NCI-H1105 treated with DMSO at 0.1 percent for 48 hours (cell line): ENCODE measurements around the gene ART1.
"Not testable (repeated sequence)": the region's sequence is repeated elsewhere in the genome, so short reads cannot be mapped to it uniquely, and the experiment has no call there.

Experiments
- DNase-seq: peaks from one replicate; lab custom pipeline; 2025; lab: John Stamatoyannopoulos, UW

Gene ART1, protein sequence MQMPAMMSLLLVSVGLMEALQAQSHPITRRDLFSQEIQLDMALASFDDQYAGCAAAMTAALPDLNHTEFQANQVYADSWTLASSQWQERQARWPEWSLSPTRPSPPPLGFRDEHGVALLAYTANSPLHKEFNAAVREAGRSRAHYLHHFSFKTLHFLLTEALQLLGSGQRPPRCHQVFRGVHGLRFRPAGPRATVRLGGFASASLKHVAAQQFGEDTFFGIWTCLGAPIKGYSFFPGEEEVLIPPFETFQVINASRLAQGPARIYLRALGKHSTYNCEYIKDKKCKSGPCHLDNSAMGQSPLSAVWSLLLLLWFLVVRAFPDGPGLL

DNA sequence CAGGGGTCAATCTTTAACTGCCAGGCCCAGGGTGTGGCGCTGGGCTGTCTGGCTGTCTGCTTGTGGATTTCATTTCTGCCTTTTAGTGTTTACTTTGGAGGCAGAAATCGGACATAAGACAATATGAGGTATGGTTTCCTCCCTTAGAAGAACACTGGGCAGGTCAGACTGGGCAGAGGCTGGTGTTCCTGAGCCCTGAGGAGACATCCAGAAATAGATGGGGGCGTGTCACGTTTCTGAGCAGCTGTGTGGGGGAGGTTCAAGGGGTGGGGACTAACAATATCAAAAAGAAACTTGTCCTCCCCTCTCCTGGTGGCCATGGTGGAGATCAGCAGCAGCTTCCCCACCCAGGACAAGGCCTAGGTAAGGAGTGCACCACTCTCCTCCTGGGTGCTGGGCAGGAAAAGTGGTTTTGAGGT is at the start of gene ART1:
ART1 (plus strand) TSS at position 312 of the 419 bp plus-strand sequence. CDS start 14,086 bp downstream, outside the sequence.
- no peak for DNase-seq

GRCh38 chr11:3597743-3598142 is 47.2 kb upstream of the ART1 start:
- not testable (repeated sequence) for DNase-seq

DNA sequence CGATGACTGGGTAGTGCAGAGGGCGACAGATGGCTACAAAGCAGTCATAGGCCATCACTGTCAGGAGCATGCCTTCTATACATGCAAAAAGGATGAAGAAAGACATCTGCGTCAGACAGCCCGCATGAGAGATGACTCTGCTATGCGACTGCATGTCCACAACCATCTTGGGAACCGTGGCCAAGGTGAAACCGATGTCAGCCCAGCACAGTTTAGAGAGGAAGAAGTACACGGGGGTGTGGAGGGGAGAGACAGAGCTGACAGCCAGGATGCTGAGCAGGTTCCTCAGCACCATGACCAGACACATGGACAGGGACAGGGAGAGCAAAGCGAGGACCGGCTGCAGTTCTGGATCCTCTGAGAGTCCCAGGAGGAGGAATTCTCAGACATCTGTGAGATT is 44.7 kb upstream of the ART1 start:
- DNase-seq = not testable (repeated sequence)

DNA sequence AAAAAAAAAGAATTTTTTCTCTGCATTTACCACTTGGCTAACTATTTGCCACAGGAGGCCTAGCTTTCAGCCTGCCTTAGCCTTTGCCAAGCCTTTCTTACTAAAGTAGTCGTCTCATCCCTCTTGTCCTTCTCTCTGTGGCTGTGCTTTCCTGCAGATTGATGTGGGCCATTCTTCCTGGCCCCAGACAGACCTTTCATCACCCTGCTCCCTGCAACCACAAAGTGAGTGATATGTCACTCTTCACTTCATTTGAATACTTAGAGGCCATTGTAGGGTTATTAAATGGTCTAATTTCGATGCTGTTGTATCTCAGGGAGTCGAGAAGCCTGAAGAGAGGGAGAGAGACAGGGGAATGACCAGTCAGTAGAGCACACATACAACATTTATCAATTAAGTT is 40.8 kb upstream of the ART1 start:
- no peak for DNase-seq

DNA sequence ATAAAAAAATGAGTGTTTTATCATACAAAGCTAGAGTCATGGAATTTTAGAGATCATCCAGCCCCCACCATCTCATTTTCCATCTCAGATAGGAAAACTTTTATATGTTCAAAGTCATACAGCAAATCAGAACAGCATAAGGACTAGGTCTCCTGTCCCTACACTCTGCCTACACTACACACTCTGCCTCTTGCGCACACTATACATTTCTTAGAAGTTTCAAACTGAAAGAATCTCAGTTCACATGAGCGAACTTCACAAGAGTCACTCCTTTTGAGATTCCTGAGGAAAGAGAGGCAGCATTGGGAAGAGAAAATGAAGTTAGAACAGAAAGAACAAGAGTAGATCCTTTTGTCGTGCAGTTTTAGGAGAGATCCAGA is 39.7 kb upstream of the ART1 start:
- no peak for DNase-seq

DNA sequence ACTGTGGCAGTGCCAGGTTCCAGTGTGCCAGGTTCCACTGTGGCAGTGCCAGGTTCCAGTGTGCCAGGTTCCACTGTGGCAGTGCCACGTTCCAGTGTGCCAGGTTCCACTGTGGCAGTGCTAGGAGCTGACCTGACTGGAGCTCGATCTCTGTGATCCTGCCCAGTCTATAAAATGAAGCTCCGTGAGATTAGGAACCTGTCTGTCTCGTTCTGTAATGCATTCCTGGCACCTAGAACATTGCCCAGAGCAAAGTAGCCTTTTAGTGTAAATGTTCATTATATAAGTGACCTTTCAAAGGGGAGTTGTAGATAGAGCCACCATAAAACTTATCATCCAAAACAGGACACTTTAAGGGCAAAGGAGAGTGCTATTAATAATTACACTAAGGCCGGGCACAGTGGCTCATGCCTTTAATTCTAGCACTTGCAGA is 39.1 kb upstream of the ART1 start:
- no peak for DNase-seq

DNA sequence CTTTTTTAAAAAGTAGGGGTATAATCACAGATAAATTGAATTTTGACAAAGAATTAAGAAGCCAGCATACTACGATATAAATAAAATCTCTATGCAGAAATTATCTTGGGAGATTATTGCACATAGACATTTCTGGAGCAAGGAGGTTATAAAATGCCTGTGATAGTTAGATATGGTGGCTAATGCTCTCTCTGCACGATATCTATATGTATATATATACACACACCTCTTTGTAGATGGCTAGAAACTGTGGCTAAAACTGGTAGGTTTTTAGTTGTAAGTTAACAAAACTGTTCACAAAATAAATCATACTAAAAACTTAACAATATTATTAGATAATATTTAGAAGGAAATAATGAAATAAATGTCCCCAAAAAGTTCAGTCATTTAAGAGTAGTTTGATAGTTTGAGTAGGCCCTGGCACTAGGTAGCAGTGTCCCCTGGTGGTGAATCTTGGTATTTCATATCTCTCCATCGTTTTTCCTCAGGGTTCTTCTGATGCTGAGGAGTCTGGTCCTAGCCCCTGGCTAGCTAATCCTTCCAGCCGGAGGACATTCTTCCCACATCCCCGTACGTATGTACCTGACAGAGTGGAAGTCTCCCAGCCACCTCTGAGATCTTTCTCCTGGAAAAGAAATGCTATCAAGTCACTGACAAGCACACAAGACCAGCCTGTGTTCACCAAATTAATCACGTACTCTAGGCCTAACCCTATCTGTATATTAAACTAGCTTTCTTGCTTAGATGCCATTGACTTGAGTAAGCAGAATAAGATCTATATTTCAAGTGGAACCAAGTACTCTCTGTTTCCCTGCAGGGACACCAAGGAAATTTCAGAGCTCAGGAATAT is 35.3 kb upstream of the ART1 start:
- peak; percentile 9 for DNase-seq

DNA sequence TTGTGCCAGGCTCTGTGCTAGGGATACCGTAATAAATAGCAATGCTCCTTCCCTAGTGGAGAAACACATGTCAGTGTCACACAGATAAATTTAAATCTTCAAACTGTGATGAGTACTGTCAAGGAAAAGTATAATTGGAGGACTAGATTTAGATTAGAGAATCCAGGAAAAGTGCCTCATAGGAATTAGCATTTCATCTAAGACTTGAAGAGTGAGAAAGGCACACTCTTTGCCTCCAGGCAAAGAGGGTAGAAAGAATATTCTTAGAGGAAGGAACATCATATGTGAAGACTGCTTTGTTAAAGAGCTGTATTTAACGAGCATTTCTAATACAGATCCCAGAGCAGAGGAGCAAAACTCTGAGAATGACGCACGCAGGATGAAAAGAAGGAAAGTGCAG is 34.1 kb upstream of the ART1 start:
- DNase-seq = no peak

DNA sequence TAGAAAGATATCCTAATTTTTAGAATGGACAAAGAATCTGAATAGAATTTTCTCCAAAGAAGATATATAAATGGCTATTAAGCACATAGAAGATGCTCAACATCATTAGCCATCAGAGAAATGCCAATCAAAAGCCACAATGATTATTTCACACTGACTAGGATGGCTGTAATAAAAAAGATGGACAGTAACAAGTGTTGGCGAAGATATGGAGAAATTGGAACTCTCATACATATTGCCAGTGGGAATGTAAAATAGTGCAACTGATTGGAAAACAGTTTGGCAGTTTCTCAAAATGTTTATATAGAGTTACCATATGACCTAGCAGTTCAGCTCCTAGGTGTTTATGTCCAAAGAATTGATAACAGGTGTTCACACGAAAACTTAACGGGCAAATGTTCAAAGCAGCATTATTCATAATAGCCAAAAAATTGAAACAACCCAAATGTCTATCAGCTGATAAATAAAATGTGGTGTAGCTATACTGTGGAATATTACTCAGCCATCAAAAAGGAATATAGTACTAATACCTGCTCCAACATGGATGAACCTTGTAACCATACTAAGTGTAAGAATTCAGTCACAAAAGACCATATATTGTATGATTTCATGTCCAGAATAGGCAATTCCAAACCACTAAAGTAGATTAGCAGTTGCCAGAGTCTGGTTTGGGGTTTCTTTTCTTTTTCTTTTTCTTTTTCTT is 32.8 kb upstream of the ART1 start:
- no peak for DNase-seq

- DNase-seq = no peak
Observed at GRCh38 chr11:3613998-3614741, 30.8 kb upstream of the ART1 start.

DNA sequence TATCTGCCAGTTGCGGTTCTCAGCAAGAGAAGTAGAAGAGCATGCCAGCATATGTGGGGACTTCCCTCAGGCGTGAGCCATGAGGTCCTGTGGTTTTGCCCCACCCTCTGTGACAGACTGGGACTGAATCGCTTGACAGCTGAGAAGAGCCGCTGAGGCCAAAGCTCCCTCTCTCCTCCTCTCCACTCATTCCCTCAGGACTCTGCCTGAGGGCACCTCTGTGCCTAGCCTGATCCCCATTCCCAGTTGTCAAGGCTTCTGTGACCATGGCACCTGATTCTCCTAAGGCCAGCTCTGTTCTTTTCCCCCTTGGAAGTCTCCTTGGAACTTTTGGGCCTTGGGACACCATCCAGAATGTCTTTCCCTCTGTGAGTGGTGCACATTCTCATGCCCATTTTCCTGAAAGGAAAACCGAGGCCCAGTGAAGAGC is 30.2 kb upstream of the ART1 start:
- no peak for DNase-seq

DNA sequence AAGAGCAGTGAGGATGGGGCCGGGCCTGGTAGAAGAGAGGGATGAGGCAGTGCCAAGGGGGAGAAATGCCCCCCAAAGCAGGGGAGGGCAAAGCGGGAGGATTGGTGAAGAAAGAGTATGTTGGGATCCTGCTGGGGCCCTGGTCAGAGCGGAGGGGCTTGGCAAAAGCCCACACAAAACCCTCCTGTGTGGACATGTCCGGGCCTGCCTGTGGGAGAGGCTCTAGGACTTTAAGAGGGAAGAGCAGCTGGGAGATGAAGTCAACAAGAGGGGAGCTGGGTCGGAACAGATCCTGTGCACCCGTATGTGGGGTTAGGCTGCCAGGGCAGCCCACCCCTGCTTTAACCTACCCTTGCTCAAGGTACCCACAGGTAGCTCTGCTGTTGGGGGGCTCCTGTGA is 28.9 kb upstream of the ART1 start:
- peak; percentile 59 for DNase-seq

GRCh38 chr11:3616721-3617460 is 28.0 kb upstream of the ART1 start:
- DNase-seq = peak; percentile 10

DNA sequence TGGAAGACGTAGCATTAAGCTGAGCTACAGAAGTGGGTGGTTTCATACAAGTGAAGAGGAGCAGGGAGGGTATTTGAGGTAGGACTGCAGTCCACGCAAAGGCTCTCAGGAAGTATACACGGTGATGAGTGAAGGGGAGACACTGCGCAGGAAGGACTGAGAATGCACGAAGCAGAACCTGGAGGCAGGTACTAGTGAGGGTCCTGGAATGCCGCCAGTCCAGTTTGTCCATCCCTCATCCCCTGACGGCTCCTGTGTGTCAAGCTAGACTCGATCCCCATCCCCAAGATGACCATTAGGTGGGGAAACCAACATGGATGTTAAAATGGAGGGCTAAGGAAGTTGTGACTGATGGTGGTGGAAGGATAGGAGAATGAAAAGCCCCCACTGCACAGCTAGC is 26.9 kb upstream of the ART1 start:
- no peak for DNase-seq

DNA sequence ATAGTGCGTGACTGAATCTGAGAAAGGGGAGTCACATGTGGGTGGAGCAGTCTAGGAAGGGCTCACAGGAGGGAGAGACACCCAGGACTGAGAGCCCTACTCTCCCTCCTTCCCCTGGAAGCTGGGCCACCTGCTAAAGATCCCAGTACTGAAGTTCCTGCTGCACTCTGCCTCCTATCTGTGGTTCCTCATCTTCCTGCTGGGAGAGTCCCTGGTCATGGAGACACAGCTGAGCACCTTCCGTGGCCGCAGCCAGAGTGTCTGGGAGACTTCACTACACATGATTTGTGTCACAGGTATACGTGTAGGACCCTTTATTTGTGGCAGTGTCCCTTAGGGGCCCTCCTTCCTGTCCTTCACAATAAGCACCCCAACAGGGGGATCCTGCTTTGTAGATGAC is 22.4 kb upstream of the ART1 start:
- DNase-seq = no peak

DNA sequence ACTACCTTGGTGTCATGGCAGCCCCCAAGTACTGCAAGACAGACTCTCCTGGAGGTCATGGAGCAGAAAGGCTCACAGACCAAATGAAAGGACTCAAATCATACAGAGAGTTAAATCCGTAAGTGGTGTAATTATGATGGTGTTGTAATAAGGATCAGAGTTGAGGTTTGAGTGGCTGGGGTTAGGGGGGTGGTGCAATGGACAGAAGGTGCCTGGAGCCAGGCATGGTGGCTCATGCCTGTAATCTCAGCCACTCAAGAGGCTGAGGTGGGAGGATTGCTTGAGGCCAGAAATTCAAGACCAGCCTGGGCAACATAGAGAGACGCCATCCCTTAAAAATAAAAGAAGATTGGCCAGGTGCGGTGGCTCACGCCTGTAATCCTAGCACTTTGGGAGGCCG is 21.8 kb upstream of the ART1 start:
- no peak for DNase-seq

DNA sequence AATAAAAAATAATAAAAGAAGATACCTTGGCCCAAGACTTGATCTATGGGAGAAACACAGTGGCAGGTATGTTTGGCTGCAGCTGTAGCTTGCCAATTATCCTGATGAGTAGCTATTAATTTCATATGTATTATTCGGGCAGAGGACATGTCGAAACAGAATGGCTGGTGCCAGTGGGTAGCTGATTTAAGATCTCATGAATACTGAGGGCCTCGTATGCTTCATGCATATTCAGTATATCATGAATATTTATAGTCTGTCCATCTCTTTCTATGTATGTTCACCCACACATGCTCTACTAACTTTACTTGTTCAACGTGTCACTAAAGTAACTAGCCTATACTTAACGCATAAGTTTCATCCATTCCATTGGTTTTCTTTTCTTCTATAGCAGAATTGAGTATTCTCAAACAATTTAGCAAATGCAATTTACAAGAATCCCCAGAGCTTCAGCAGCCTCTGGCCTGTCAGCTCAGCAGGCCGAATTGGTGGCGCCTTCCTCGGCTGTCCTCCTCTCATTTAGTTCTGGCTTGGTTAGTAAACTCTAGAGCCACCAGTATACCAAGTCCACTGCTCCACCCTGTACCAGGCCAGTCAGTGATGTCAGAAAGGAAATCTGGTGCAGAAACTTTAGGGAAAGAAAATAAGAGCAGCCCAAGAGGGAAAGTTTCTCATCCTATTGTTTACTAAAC is 21.0 kb upstream of the ART1 start:
- DNase-seq = no peak

- DNase-seq = no peak
Observed at GRCh38 chr11:3626250-3626960, 18.5 kb upstream of the ART1 start.

DNA sequence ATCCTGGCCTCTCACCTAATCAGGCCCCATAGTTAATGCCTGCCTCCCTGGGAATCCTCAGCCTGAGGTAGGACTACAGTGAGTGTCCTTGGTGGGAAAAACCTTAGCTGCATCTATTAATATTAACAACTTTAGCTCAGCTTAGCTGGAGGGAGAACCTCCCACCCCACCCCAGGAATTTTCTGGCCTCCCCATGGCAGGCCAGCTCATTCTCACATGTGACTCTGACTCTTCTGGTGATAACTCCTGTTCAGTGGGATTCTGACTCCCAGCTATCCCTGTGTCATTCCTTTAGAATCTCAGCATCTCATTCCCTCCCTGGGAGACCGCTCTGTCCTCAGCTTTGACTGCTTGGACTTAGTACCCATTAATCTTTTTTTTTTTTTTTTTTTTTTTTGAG is 17.6 kb upstream of the ART1 start:
- DNase-seq = no peak

- no peak for DNase-seq
Observed at GRCh38 chr11:3631331-3631730, 13.6 kb upstream of the ART1 start.
